H9 (cell line): ENCODE results near the gene DMWD. TPM values are rescaled to one million over a fixed set of nuclear protein-coding genes. Genes with fewer than 3 reads are reported as not detected.
A peak's percentile ranks its signal among the peaks of the same experiment; 100 is the strongest.

Experiments used
- DNase-seq: peaks from one replicate; pipeline ENCODE4 v3.0.0-alpha.2; 2017
- H2AFZ ChIP-seq: one replicate; pipeline ENCODE4 v1.6.1; 2013; ENCODE audit warnings: mild to moderate bottlenecking, low read length, control low read depth, moderate library complexity
- H2AK5ac ChIP-seq: 2 replicates; pipeline ENCODE4 v1.6.1; 2013; ENCODE audit warnings: low read length, control low read depth, mixed read lengths; ENCODE audit not compliant: insufficient read length
- H2BK120ac ChIP-seq: one replicate; pipeline ENCODE4 v1.6.1; 2013; ENCODE audit warnings: low read depth, mild to moderate bottlenecking, low read length, control low read depth, inconsistent platforms; ENCODE audit not compliant: poor library complexity, severe bottlenecking
- H2BK12ac ChIP-seq: 2 replicates; pipeline ENCODE4 v1.6.1; 2013; ENCODE audit warnings: low read length, control low read depth, mixed read lengths, low read depth; ENCODE audit not compliant: insufficient read length
- H2BK15ac ChIP-seq: 2 replicates; pipeline ENCODE4 v1.6.1; 2013; ENCODE audit warnings: low read depth, low read length, control low read depth
- H2BK20ac ChIP-seq: one replicate; pipeline ENCODE4 v1.6.1; 2013; ENCODE audit warnings: low read depth, mild to moderate bottlenecking, low read length, control low read depth, inconsistent platforms; ENCODE audit not compliant: poor library complexity, severe bottlenecking
- H2BK5ac ChIP-seq: 2 replicates; pipeline ENCODE4 v1.6.1; 2013; ENCODE audit warnings: low read length, control low read depth, mixed read lengths; ENCODE audit not compliant: insufficient read length
- H3K14ac ChIP-seq: 2 replicates; pipeline ENCODE4 v1.6.1; 2013; ENCODE audit warnings: low read length, control low read depth; ENCODE audit not compliant: insufficient read depth
- H3K18ac ChIP-seq: 2 replicates; pipeline ENCODE4 v1.6.1; 2013; ENCODE audit warnings: low read depth, mild to moderate bottlenecking, mixed read lengths, low read length, control low read depth; ENCODE audit not compliant: insufficient read length
- H3K23ac ChIP-seq: 2 replicates; pipeline ENCODE4 v1.6.1; 2013; ENCODE audit warnings: low read length, control low read depth, mixed read lengths, low read depth; ENCODE audit not compliant: insufficient read length
- H3K23me2 ChIP-seq: 2 replicates; pipeline ENCODE4 v1.6.1; 2013; ENCODE audit warnings: low read depth, mild to moderate bottlenecking, mixed read lengths, low read length, control low read depth; ENCODE audit not compliant: insufficient read length, poor library complexity, severe bottlenecking
- H3K27ac ChIP-seq: 2 replicates; pipeline ENCODE4 v1.5.1; 2013; ENCODE audit warnings: low read length, control low read depth, mixed read lengths, low read depth; ENCODE audit not compliant: insufficient read length
- H3K27me3 ChIP-seq: 2 replicates; pipeline ENCODE4 v1.6.1; 2013; ENCODE audit warnings: low read length, control low read depth, inconsistent platforms; ENCODE audit not compliant: insufficient read depth
- H3K4ac ChIP-seq: 2 replicates; pipeline ENCODE4 v1.6.1; 2013; ENCODE audit warnings: low read depth, mild to moderate bottlenecking, control low read depth, inconsistent platforms, low read length, moderate library complexity
- H3K4me1 ChIP-seq: 2 replicates; pipeline ENCODE4 v1.6.1; 2013; ENCODE audit warnings: low read length, control low read depth, inconsistent platforms; ENCODE audit not compliant: insufficient read depth
- H3K4me2 ChIP-seq: 2 replicates; pipeline ENCODE4 v1.6.1; 2013; ENCODE audit warnings: low read length, control low read depth, mixed read lengths; ENCODE audit not compliant: insufficient read length, insufficient read depth
- H3K56ac ChIP-seq: 2 replicates; pipeline ENCODE4 v1.6.1; 2013; ENCODE audit warnings: low read depth, mild to moderate bottlenecking, mixed read lengths, low read length, control low read depth; ENCODE audit not compliant: insufficient read length
- H3K79me1 ChIP-seq: 2 replicates; pipeline ENCODE4 v1.6.1; 2013; ENCODE audit warnings: low read depth, mild to moderate bottlenecking, moderate library complexity, low read length, control low read depth, inconsistent platforms; ENCODE audit not compliant: insufficient read depth, poor library complexity, severe bottlenecking
- H3K79me2 ChIP-seq: 2 replicates; pipeline ENCODE4 v1.6.1; 2013; ENCODE audit warnings: low read length, control low read depth, inconsistent platforms; ENCODE audit not compliant: insufficient read depth
- H3K9ac ChIP-seq: 2 replicates; pipeline ENCODE4 v1.6.1; 2013; ENCODE audit warnings: low read length, control low read depth, mixed read lengths; ENCODE audit not compliant: insufficient read length; ENCODE audit errors: extremely low read depth
- H3K9me3 ChIP-seq: one replicate; pipeline ENCODE4 v1.6.1; 2013; ENCODE audit warnings: low read depth, low read length, inconsistent platforms; ENCODE audit not compliant: control insufficient read depth
- H3T11ph ChIP-seq: one replicate; pipeline ENCODE4 v1.6.1; 2013; ENCODE audit warnings: mild to moderate bottlenecking, low read length, control low read depth, inconsistent platforms
- H4K20me1 ChIP-seq: one replicate; pipeline ENCODE4 v1.6.1; 2013; ENCODE audit not compliant: control insufficient read depth, insufficient read length, insufficient read depth
- H4K5ac ChIP-seq: 2 replicates; pipeline ENCODE4 v1.6.1; 2013; ENCODE audit warnings: low read depth, mild to moderate bottlenecking, mixed read lengths, low read length, control low read depth; ENCODE audit not compliant: insufficient read length
- H4K8ac ChIP-seq: replicated peaks from 2 replicates; pipeline ENCODE4 v1.6.1; 2013; ENCODE audit warnings: low read length, control low read depth, mixed read lengths, low read depth; ENCODE audit not compliant: insufficient read length
- H4K91ac ChIP-seq: 2 replicates; pipeline ENCODE4 v1.6.1; 2013; ENCODE audit warnings: low read depth, mild to moderate bottlenecking, moderate library complexity, mixed read lengths, low read length, control low read depth; ENCODE audit not compliant: insufficient read length
- H3K27ac Mint-ChIP-seq, 3 experiments: 2 replicates in 2 of 3; 3 replicates in 1 of 3; pipeline ENCODE4 v1.8.0; 2020 to 2021; ENCODE audit warnings: mixed read lengths in 3 of 3, mild to moderate bottlenecking in 1 of 3, moderate library complexity in 1 of 3
- H3K27me3 Mint-ChIP-seq: 2 replicates; pipeline ENCODE4 v1.8.0; 2021; ENCODE audit warnings: low read depth, mild to moderate bottlenecking, moderate library complexity, mixed read lengths
- H3K36me3 Mint-ChIP-seq, 3 experiments: 2 replicates in 2 of 3; 3 replicates in 1 of 3; pipeline ENCODE4 v1.8.0; 2020 to 2021; ENCODE audit warnings: low read depth in 3 of 3, mixed read lengths in 3 of 3; ENCODE audit not compliant: insufficient read depth in 1 of 3
- H3K4me1 Mint-ChIP-seq, 2 experiments: 2 replicates each; pipeline ENCODE4 v1.8.0; 2020; ENCODE audit warnings: mixed read lengths in 2 of 2
- H3K4me3 Mint-ChIP-seq, 2 experiments: 2 replicates in 1 of 2; 3 replicates in 1 of 2; pipeline ENCODE4 v1.8.0; 2020 to 2021; ENCODE audit warnings: mild to moderate bottlenecking in 2 of 2, mixed read lengths in 2 of 2, moderate library complexity in 1 of 2
- H3K9me3 Mint-ChIP-seq, 2 experiments: 2 replicates in 1 of 2; 3 replicates in 1 of 2; pipeline ENCODE4 v1.8.0; 2020; ENCODE audit warnings: mild to moderate bottlenecking in 2 of 2, mixed read lengths in 2 of 2, moderate library complexity in 1 of 2
- CTCF ChIP-seq: fragments of 200-600 bp; sonication (generic); conservative IDR thresholded peaks from 3 replicates; pipeline ENCODE4 v1.8.0; 2021; ENCODE audit warnings: antibody characterized with exemption, mild to moderate bottlenecking
- WGBS: extraction: QIAGEN DNeasy Blood & Tissue Kit; methylation state at CpG from one replicate; pipeline ENCODE4 v1.1.7; 2013; ENCODE audit warnings: missing lambda C conversion rate, low lambda C conversion rate, mixed read lengths; ENCODE audit not compliant: insufficient read length; ENCODE audit errors: extremely low coverage; 5-methylcytosine and 5-hydroxymethylcytosine counted together
- total RNA-seq: library from RNA; stranded (reverse); gene quantifications from 2 replicates; pipeline ENCODE4 v1.2.1, GENCODE V29; 2021

Gene DMWD
- total RNA-seq, 1 experiment from 2014 or later: 75.1 TPM

- Histone ChIP-seq H2AFZ (no peak overlapping the region), H2BK15ac (no peak overlapping the region), H3K56ac (no peak overlapping the region), H2BK20ac (no peak overlapping the region), H3K18ac (no peak overlapping the region), H3K23me2 (peaks cover 1% of the 10 kb centered on the region), H3K79me2 (no peaks in the 10 kb centered on the region), H4K5ac (no peak overlapping the region), H3K4me2 (no peak overlapping the region), H4K20me1 (no peaks in the 10 kb centered on the region), H3K27me3 (no peaks in the 10 kb centered on the region), H2BK5ac (no peak overlapping the region), H3K14ac (no peak overlapping the region), H4K8ac (no peak overlapping the region), H3K23ac (no peak overlapping the region), H3K27ac (no peak overlapping the region), H3K9ac (no peak overlapping the region), H3K79me1 (no peaks in the 10 kb centered on the region), H3K9me3 (no peaks in the 10 kb centered on the region), H2BK120ac (no peak overlapping the region), H3K4ac (no peak overlapping the region), H2AK5ac (no peak overlapping the region), H3K4me1 (no peaks in the 10 kb centered on the region), H3T11ph (no peak overlapping the region), H4K91ac (no peak overlapping the region), H2BK12ac (no peak overlapping the region)
- Mint-ChIP-seq H3K9me3 (no peaks in the 10 kb centered on the region), H3K4me3 (no peak overlapping the region), H3K27me3 (peaks cover 24% of the 10 kb centered on the region), H3K36me3 (peaks cover 1 to 6% (median 5%) of the 10 kb centered on the region in 3 experiments; a peak in 3 of 7 replicates), H3K27ac (peak overlapping the region; percentile 50 to 90 (median 74); a peak in 4 of 7 replicates), H3K4me1 (peaks cover 10 to 18% of the 10 kb centered on the region in 2 experiments)
- WGBS: no CpG with 5 or more reads among the region's 7 CpGs
- TF ChIP-seq CTCF: no peak
- DNase-seq: peak; percentile 72
Measured at GRCh38 chr19:45809643-45810159, 17.1 kb upstream of the DMWD start.
